ENCODE data around the gene CYTH3.
"Not testable (repeated sequence)": the region's sequence is repeated elsewhere in the genome, so short reads cannot be mapped to it uniquely, and the experiment has no call there.

CYTH3 gene

GRCh38 chr7:6154542-6155404 lies 117.7 kb downstream of the CYTH3 start:
- in situ Hi-C loops (cut with HindIII; ENCODE audit: low sequenced_read_pairs) = no loop called here

- in situ Hi-C loops (cut with HindIII; ENCODE audit: low sequenced_read_pairs) = no loop called here
Observed at GRCh38 chr7:6153646-6154541, 118.5 kb downstream of the CYTH3 start.

- in situ Hi-C loops (cut with HindIII; ENCODE audit: low sequenced_read_pairs) = no loop called here
Observed at GRCh38 chr7:6151994-6152735, 120.3 kb downstream of the CYTH3 start.

- in situ Hi-C loops (cut with HindIII; ENCODE audit: low sequenced_read_pairs) = not testable (repeated sequence)
Observed at GRCh38 chr7:6151527-6151926, 120.9 kb downstream of the CYTH3 start.

GRCh38 chr7:6149996-6150395 lies 122.4 kb downstream of the CYTH3 start:
- in situ Hi-C loops (cut with HindIII; ENCODE audit: low sequenced_read_pairs) = loop anchor here (10.0 kb wide), 1 partner anchor 165 kb away; no protein-coding TSS in a partner anchor

- in situ Hi-C loops (cut with HindIII; ENCODE audit: low sequenced_read_pairs) = loop anchor here (10.0 kb wide), 1 partner anchor 166 kb away; no protein-coding TSS in a partner anchor
Observed at GRCh38 chr7:6148724-6149360, 123.6 kb downstream of the CYTH3 start.

GRCh38 chr7:6147627-6148026 lies 124.8 kb downstream of the CYTH3 start:
- in situ Hi-C loops (cut with HindIII; ENCODE audit: low sequenced_read_pairs) = loop anchor here (10.0 kb wide), 1 partner anchor 167 kb away; no protein-coding TSS in a partner anchor

GRCh38 chr7:6146666-6147065 lies 125.8 kb downstream of the CYTH3 start:
- in situ Hi-C loops (cut with HindIII; ENCODE audit: low sequenced_read_pairs) = loop anchor here (10.0 kb wide), 1 partner anchor 168 kb away; no protein-coding TSS in a partner anchor

GRCh38 chr7:6143997-6144396 lies 128.4 kb downstream of the CYTH3 start:
- in situ Hi-C loops (cut with HindIII; ENCODE audit: low sequenced_read_pairs) = loop anchor here (10.0 kb wide), 1 partner anchor 171 kb away; no protein-coding TSS in a partner anchor

GRCh38 chr7:6142871-6143380 lies 129.5 kb downstream of the CYTH3 start:
- in situ Hi-C loops (cut with HindIII; ENCODE audit: low sequenced_read_pairs) = loop anchor here (10.0 kb wide), 1 partner anchor 172 kb away; no protein-coding TSS in a partner anchor

- in situ Hi-C loops (cut with HindIII; ENCODE audit: low sequenced_read_pairs) = no loop called here
Observed at GRCh38 chr7:6139189-6139996, 133.0 kb downstream of the CYTH3 start.

GRCh38 chr7:6136475-6136874 lies 135.9 kb downstream of the CYTH3 start:
- in situ Hi-C loops (cut with HindIII; ENCODE audit: low sequenced_read_pairs) = no loop called here

- in situ Hi-C loops (cut with HindIII; ENCODE audit: low sequenced_read_pairs) = no loop called here
Observed at GRCh38 chr7:6133249-6133648, 139.2 kb downstream of the CYTH3 start.

- in situ Hi-C loops (cut with HindIII; ENCODE audit: low sequenced_read_pairs) = no loop called here
Observed at GRCh38 chr7:6130007-6130587, 142.3 kb downstream of the CYTH3 start.

GRCh38 chr7:6128205-6128604 lies 144.2 kb downstream of the CYTH3 start:
- in situ Hi-C loops (cut with HindIII; ENCODE audit: low sequenced_read_pairs) = no loop called here

GRCh38 chr7:6127110-6127490 lies 145.3 kb downstream of the CYTH3 start:
- in situ Hi-C loops (cut with HindIII; ENCODE audit: low sequenced_read_pairs) = no loop called here

GRCh38 chr7:6123843-6124242 lies 148.6 kb downstream of the CYTH3 start:
- in situ Hi-C loops (cut with HindIII; ENCODE audit: low sequenced_read_pairs) = no loop called here

- in situ Hi-C loops (cut with HindIII; ENCODE audit: low sequenced_read_pairs) = no loop called here
Observed at GRCh38 chr7:6121141-6121540, 151.3 kb downstream of the CYTH3 start.

GRCh38 chr7:6117533-6117932 lies 154.9 kb downstream of the CYTH3 start:
- in situ Hi-C loops (cut with HindIII; ENCODE audit: low sequenced_read_pairs) = loop anchor here (5.0 kb wide), 1 partner anchor 70 kb away; no protein-coding TSS in a partner anchor

All from endothelial cell of hepatic sinusoid (primary cell).